NCI-H2196 treated with DMSO at 0.1 percent for 48 hours (cell line): ENCODE measurements around the gene TMEM87B.

Experiments used
- DNase-seq: peaks from one replicate; lab custom pipeline; 2025; ENCODE audit not compliant: unreplicated experiment; lab: John Stamatoyannopoulos, UW

TMEM87B gene

GRCh38 chr2:112054847-112055729 lies at the start of gene TMEM87B:
TSS of gene TMEM87B (plus strand) at chr2:112055269. CDS start at chr2:112055592, 323 bp downstream.
- peak; percentile 89 for DNase-seq

GRCh38 chr2:112005406-112006075 lies 49.5 kb upstream of the TMEM87B start:
- DNase-seq: no peak

- no peak for DNase-seq
These were observed 49.0 kb upstream of the TMEM87B start for GRCh38 chr2:112006076-112006410.

DNA sequence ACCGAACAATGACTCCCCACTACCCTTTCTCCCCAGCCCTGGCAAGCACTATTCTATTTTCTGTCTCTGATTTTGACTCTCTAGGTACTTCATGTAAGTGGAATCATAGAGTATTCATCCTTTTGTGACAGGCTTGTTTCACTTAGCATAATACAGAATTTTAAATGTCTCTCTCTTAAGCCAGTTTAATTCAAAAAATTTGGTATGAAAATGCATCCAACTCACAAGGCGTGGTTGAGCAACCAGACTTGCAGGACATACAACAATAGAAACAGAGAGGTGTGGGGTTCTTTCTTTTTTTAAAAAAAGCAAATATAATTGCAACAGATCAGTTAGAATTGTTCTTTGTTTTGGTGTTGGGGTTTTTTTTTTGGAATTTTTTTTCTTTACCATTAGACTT lies 47.6 kb upstream of the TMEM87B start:
- DNase-seq: no peak

DNA sequence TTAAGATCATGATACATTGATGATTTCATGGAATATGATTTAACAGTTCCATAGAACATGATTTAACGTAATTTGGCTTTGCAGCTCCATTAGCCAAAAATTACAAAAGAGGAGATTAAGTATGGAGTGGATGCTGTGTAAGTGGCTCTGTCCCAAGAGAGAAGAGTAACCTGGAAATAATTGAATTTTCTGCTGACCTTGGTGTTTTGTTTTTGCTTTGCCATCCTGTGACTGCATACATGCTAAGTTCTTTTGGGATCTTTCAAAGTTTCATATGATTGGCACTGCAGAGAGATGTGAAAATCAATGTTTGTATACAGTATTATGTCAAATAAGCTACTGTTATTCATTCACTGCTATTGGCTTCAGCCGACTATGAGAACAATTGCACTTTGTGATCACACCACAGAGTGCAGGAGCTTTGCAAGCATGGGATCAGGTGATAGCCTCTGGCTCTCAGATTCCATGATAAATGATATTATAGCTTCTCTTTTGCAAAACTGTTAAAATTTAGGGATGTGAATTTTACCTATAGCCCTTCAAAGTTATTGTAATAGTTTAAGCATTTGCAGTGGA lies 46.1 kb upstream of the TMEM87B start:
- no peak for DNase-seq

GRCh38 chr2:112010751-112011150 lies 44.3 kb upstream of the TMEM87B start:
- no peak for DNase-seq

- DNase-seq: no peak
These were observed 42.5 kb upstream of the TMEM87B start for GRCh38 chr2:112012556-112012955.

- DNase-seq: no peak
These were observed 36.2 kb upstream of the TMEM87B start for GRCh38 chr2:112018846-112019245.

- no peak for DNase-seq
These were observed 35.5 kb upstream of the TMEM87B start for GRCh38 chr2:112019569-112019982.

DNA sequence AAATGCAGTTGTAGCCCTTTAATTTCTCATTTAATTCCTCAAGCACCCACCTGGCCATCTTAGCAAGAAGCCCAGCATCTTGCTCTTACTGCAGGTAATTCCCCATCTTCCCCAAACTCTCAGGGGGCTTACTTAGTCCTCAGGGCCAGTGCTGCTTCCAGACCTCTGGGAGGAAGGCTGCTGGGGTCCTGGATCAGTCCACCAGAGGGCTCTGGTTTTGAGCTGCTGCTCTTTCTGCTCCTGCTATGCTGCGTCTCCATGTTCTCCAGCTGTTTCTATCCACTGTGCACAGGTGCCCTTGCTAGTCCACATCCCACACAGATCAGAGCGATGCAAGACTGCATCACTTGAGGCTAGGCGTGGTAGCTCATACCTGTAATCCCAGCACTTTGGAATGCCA lies 34.5 kb upstream of the TMEM87B start:
- DNase-seq: no peak

DNA sequence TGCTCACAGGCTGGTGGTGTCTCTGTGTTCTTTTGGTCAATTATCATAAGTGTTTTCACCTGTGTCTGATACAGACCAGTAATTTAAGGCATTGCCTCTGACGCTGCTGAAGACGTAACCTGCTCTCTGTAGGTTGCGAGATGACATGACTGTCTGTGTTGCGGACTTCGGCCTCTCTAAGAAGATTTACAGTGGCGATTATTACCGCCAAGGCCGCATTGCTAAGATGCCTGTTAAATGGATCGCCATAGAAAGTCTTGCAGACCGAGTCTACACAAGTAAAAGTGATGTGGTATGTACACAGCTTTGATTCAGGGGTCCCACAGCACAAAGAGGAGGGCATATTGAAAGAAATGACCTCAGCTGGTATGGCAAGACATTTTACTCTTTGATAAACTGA lies 33.8 kb upstream of the TMEM87B start:
- no peak for DNase-seq

GRCh38 chr2:112021781-112022231 lies 33.3 kb upstream of the TMEM87B start:
- no peak for DNase-seq

DNA sequence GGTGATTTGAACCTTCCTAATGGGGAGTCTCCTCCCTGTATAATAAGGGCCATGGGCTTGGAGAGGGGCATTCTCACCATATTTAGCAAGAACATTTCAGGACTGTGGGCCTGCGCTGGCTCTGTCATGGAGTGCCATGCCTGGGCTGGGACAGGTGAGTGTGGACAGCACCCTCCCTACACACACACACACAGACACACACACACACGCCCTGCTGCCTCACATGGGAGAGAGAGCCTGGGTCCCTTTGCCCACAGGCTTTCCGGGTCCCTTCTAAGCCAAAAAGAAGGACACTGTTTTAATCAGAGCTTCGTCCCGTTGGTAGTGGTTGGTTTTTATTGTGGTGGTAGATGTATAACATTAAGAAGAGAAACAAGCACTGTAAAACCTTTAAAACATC lies 31.4 kb upstream of the TMEM87B start:
- DNase-seq: no peak

DNA sequence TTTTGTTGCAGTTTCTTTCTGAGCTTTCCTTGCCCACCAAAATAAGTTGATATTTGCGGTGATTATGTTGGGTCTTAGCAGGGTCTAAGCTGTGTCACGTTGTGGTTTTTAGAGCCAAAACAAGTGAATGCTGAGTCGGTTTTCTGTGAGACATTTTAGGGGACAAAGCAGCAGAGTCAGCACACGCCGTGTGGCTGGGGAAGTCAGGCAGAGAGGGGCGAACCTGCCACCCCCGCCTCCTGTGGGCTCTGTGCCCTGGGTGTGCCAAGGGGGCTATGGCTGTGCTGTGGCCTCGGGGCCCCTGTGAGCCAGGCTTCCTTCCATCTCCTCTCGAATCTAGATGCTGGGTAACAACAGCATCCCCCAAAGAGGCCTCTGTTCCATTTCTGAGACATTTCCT lies 30.8 kb upstream of the TMEM87B start:
- no peak for DNase-seq

- DNase-seq: no peak
These were observed 30.1 kb upstream of the TMEM87B start for GRCh38 chr2:112024896-112025491.

GRCh38 chr2:112026509-112026908 lies 28.6 kb upstream of the TMEM87B start:
- no peak for DNase-seq

DNA sequence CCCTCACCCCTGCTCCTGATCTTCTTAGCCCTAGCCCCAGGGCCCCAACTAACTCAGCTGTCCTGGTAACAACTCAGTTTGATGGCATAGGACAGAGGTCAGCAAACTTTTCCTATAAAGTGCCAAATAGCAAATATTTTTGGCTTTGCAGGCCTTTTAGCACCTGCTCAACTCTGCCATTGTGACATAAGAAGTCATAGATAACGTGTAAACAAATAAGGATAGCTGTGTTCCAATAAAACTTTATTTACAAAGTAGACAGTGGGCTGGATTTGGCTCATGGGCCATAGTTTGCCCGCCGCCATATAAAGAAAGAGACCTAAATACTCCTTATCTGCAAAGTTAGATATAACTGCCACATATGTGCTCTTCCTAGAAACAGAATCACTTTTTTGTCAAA lies 27.3 kb upstream of the TMEM87B start:
- DNase-seq: no peak

- DNase-seq: no peak
These were observed 25.9 kb upstream of the TMEM87B start for GRCh38 chr2:112029164-112029563.

GRCh38 chr2:112031473-112032223 lies 23.4 kb upstream of the TMEM87B start:
- peak; percentile 64 for DNase-seq

DNA sequence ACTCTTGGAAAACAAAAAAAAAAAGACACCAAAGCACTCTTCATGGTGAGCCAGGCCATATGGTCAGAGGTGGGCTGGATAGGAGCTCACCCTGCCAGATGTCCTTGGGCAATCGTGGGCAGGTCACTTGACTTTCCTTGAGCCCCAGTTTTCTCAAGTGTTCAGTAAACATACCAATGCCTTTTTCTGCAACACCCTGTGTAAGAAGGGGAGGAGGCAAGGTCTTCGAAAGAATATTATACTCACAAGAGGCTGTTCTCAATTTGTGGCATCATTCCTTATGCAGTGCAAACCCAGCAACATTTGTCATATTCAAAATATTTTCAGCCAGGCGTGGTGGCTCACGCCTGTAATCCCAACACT lies 22.9 kb upstream of the TMEM87B start:
- peak; percentile 60 for DNase-seq
